Measurements from ENCODE around the gene C12orf76.
"Not testable (repeated sequence)": the region's sequence is repeated elsewhere in the genome, so short reads cannot be mapped to it uniquely, and the experiment has no call there.

Gene C12orf76

GRCh38 chr12:110048242-110049027 lies at the start of gene C12orf76:
C12orf76 (minus strand) TSS chr12:110048522; CDS start chr12:110048495, 27 bp downstream.
- DNase-seq = peak; percentile 96

- no peak for DNase-seq
Observed at GRCh38 chr12:110093631-110094311, 45.4 kb upstream of the C12orf76 start.

- DNase-seq = no peak
Observed at GRCh38 chr12:110091136-110091711, 42.9 kb upstream of the C12orf76 start.

- DNase-seq = no peak
Observed at GRCh38 chr12:110090266-110091135, 42.2 kb upstream of the C12orf76 start.

GRCh38 chr12:110088936-110089335 lies 40.6 kb upstream of the C12orf76 start:
- DNase-seq = no peak

- not testable (repeated sequence) for DNase-seq
Observed at GRCh38 chr12:110088216-110088615, 39.9 kb upstream of the C12orf76 start.

- no peak for DNase-seq
Observed at GRCh38 chr12:110084314-110085015, 36.1 kb upstream of the C12orf76 start.

GRCh38 chr12:110080410-110080809 lies 32.1 kb upstream of the C12orf76 start:
- DNase-seq = no peak

- peak; percentile 88 for DNase-seq
Observed at GRCh38 chr12:110079477-110080400, 31.4 kb upstream of the C12orf76 start.

- no peak for DNase-seq
Observed at GRCh38 chr12:110077800-110078199, 29.5 kb upstream of the C12orf76 start.

- DNase-seq = no peak
Observed at GRCh38 chr12:110075880-110076279, 27.6 kb upstream of the C12orf76 start.

GRCh38 chr12:110074089-110074488 lies 25.8 kb upstream of the C12orf76 start:
- DNase-seq = no peak

- peak; percentile 46 for DNase-seq
Observed at GRCh38 chr12:110073049-110073831, 24.9 kb upstream of the C12orf76 start.

GRCh38 chr12:110072636-110073035 lies 24.3 kb upstream of the C12orf76 start:
- not testable (repeated sequence) for DNase-seq

GRCh38 chr12:110071967-110072366 lies 23.6 kb upstream of the C12orf76 start:
- no peak for DNase-seq

GRCh38 chr12:110071504-110071903 lies 23.2 kb upstream of the C12orf76 start:
- DNase-seq = no peak

- DNase-seq = no peak
Observed at GRCh38 chr12:110068654-110069053, 20.3 kb upstream of the C12orf76 start.

- DNase-seq = not testable (repeated sequence)
Observed at GRCh38 chr12:110068115-110068514, 19.8 kb upstream of the C12orf76 start.

GRCh38 chr12:110067531-110067930 lies 19.2 kb upstream of the C12orf76 start:
- no peak for DNase-seq

GRCh38 chr12:110065540-110065939 lies 17.2 kb upstream of the C12orf76 start:
- DNase-seq = no peak
